Right ventricle myocardium inferior (tissue), 1 donor: Measurements from ENCODE around the gene NEK7. TPM values are rescaled to one million over a fixed set of nuclear protein-coding genes. Genes with fewer than 3 reads are reported as not detected.
A peak's percentile ranks its signal among the peaks of the same experiment; 100 is the strongest.

Experiments used
- ATAC-seq: fragments of 200-7000 bp; cut with Tn5 transposase; one replicate; pipeline ENCODE4 v1.9.1; 2020; ENCODE audit warnings: mild to moderate bottlenecking, moderate library complexity
- DNase-seq: peaks from one replicate; pipeline ENCODE4 v3.0.0; 2021; ENCODE audit errors: missing footprints
- intact Hi-C: fragments of 100-400 bp; cut with DNase I; formaldehyde crosslinking; loops from one replicate; pipeline ENCODE4 v1.11.0; 2022
- total RNA-seq: library from RNA; stranded (reverse); fragmentation: NEBNext Ultra II Directional; extraction: Animal tissue kit (Norgen Biotek cat#: 25700); gene quantifications from one replicate; pipeline ENCODE4 v1.2.1, GENCODE V29; 2021
- donor health status: DM: no; HTN: yes; CAD: no; lungs with severe emphysema.

NEK7 gene
- total RNA-seq, 1 donor from 2014 or later: 188 TPM

GRCh38 chr1:198162091-198162767, 5.4 kb downstream of the NEK7 start:
- DNase-seq (no peak), ATAC-seq (no peak)
- intact Hi-C loops: no loop called here

DNA sequence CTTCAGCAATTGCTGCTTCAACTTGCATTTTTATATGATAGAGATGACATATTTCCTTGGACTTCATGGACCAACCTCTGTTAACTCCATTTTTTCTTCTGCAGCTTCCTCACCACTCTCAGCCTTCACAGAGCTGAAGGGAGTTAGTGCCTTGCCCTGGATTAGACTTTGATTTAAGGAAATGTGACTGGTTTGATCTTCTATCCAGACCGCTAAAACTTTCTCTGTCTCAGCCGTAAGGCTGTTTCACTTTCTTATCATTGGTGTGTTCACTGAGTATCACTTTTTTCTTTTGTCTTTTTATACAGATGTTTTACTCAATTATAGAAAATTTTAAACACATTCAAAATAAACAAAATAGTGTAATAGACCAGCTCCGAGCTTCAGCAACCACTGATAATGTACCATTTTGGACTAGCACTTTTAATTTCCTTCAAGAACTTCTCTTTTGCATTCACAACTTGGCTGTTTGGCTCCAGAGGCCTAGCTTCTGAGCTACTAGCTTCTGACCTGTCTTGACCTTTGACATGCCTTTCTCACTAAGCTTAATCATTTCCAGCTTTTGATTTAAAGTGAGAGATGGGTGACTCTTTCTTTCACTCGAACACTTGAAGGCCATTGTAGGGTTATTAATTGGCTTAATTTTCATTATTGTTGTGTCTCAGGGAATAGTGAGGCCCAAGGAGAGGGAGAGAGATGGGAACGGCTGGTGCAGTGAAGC, 9.3 kb downstream of the NEK7 start:
- DNase-seq (no peak), ATAC-seq (no peak)
- intact Hi-C loops: no loop called here

- intact Hi-C loops: no loop called here
- ATAC-seq: peak; percentile 70
- no peak for DNase-seq
Observed at GRCh38 chr1:198166900-198167299, 10.1 kb downstream of the NEK7 start.

- no peak for DNase-seq
- peak; percentile 54 for ATAC-seq
- intact Hi-C loops: no loop called here
Observed at GRCh38 chr1:198167436-198167934, 10.7 kb downstream of the NEK7 start.

DNA sequence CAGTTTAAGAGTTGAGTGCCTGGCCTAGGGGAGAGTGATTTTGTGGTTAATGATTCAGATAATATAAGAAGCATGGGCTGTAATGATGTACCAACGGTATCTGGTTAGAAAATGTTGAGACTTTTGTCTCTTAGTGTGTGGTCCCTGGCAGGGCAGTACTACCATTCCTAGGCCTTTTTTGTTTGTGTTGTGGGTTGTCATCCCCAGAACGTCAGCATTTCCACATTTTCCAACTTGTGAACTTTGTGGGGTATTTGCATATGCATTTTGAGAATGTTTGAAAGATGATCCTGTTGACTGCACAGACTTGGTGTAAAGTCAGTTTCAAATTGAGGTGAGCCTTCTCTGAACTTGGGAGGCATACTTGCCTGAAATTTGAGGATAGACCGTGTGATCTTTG, 11.4 kb downstream of the NEK7 start:
- intact Hi-C loops: no loop called here
- no peak for ATAC-seq
- no peak for DNase-seq

DNA sequence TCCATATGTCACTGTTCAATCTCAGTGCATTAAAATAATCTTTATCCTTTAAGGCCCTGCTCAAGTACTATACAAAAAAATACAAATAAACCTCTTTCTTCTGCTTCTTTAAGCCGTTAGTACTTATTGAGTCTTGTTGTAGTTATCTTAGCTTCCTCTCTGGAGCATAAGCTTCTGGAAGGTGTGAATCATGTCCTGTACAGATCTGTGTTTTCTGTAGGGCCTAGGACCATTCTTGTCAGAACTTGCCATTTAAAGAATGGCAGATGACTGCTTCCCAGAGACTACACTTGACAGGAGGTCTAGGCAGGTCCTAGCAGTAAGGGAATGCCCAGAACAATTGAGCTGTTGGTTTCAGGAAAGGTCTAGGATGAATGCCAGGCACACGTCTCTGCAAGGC, 12.9 kb downstream of the NEK7 start:
- no peak for ATAC-seq
- DNase-seq: no peak
- intact Hi-C loops: no loop called here

GRCh38 chr1:198171667-198172540, 15.1 kb downstream of the NEK7 start:
- intact Hi-C loops: no loop called here
- DNase-seq (no peak), ATAC-seq (no peak)

GRCh38 chr1:198173832-198174231, 17.0 kb downstream of the NEK7 start:
- intact Hi-C loops: no loop called here
- no peak for DNase-seq
- no peak for ATAC-seq

DNA sequence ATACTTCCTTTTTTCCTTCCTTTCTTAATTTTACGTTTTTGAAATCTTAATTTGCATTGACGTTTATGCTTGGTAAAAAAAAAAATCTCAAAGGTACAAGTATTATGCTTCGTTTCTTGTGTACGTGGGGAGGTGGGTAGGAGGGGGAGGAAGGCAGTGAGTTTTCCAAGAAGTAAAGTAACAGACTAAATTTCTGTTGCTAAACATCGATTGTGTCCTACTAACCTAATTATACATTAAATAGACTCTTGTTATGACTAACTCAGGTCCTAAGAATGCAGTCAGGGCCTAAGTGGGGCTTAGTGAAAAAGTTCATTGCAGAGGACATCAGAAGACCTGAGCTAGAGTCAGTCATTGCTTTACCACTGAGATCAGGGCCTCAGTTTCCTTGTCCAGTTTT, 17.5 kb downstream of the NEK7 start:
- intact Hi-C loops: no loop called here
- DNase-seq (no peak), ATAC-seq (no peak)

DNA sequence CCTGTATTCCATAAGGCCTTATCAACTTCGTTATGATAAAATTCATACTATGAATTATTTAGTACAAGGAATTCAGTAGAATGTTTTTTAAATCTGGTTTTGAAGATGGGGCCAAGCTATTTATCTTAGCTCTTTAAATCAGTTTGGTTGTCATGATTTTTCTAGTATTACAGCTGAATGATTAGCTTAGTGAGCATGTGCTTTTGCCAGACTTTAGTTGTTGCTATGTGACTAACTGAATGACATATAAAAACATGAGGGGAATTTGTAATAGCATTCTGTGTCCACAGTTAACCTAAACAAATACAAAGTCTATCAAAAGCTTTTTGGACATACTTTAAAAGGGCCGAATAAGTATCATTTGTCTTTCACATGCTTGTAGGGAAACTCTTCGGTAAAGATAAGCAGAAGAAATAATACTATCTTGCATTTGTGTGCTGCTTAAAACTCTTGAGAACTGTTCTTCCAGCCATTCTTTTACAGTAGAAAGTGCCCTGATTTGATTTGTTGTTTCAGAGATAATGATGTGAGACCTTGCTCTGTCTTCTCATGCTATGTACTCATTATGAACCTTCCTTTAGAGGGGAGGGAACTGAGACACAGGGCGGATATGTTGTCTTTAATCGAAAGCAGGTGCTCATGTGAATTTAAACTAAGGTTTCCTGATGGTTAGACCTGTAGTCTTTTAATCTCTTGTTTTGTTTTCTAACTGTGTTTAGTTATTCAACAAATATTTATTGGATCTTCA, 18.8 kb downstream of the NEK7 start:
- DNase-seq: no peak
- intact Hi-C loops: no loop called here
- no peak for ATAC-seq

- DNase-seq (no peak), ATAC-seq (no peak)
- intact Hi-C loops: no loop called here
Observed at GRCh38 chr1:198176179-198176578, 19.4 kb downstream of the NEK7 start.

DNA sequence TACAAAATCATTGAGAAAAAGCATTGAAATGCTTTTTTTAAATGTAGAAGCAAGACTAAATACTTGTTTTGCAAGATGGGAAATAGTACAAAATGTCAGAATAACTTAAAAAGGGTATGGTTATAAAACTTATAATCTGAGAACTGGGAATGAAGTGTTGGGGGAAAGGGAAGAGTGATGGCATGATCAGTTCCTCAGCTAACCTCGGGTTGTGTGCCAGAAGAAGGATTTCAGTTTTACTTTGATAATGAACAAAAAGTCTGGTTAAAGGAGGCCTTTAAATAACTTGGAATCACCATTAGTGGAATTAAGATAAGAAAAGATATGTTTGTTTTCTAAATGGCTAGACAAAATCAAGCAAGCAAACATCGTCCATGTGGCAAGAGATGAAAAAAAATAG, 20.7 kb downstream of the NEK7 start:
- intact Hi-C loops: no loop called here
- no peak for DNase-seq
- no peak for ATAC-seq

DNA sequence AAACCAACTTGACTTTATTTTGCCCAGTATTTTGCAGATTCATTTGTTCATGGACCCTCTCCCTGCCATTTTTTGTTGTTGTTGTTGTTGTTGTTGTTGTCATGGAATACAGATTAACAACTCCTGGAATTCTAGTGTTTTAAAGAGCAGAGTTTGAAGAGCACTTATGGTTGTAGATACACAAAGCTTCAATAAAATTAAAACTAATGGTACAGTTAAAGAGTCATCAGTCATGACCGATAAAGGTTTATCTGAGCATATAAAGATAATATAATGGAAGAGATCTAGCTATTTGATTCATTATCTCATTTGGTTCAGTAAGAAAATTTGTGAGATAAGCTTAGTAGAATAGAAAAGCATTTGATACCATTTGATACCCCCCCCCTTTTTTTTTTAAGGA, 21.8 kb downstream of the NEK7 start:
- intact Hi-C loops: no loop called here

GRCh38 chr1:198179556-198179981, 22.8 kb downstream of the NEK7 start:
- ATAC-seq: no peak
- no peak for DNase-seq
- intact Hi-C loops: no loop called here

More for the DNA sequence above, 21.8 kb downstream of the NEK7 start:
- ATAC-seq: no peak
- DNase-seq: no peak

GRCh38 chr1:198183605-198184004, 26.8 kb downstream of the NEK7 start:
- ATAC-seq (no peak), DNase-seq (no peak)
- intact Hi-C loops: no loop called here

DNA sequence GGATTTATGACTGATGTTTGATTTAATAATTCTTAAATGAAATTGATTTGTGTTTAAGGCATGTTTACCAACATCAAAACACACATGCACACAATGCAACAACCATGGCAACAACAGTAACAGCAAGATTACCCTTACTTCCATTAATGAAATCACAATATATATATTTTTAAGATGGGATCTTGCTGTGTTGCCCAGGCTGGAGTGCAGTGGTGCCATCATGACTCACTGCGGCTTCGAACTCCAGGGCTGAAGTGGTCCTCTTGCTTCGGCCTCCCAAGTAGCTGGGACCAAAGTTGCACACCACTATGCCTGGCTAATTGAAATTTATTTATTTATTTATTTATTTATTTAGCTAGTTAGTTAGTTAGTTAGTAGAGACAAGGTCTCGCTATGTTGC, 27.7 kb downstream of the NEK7 start:
- ATAC-seq (no peak), DNase-seq (no peak)
- intact Hi-C loops: no loop called here

- DNase-seq (no peak), ATAC-seq (no peak)
- intact Hi-C loops: no loop called here
Observed at GRCh38 chr1:198185146-198185545, 28.3 kb downstream of the NEK7 start.

GRCh38 chr1:198185759-198186158, 29.0 kb downstream of the NEK7 start:
- intact Hi-C loops: no loop called here
- DNase-seq: no peak
- ATAC-seq: no peak
